Measurements from ENCODE around the gene STAT4. TPM values are rescaled to one million over a fixed set of nuclear protein-coding genes. Genes with fewer than 3 reads are reported as not detected.

STAT4 gene
- total RNA-seq, 1 experiment from 2014 or later: 0.33 TPM

DNA sequence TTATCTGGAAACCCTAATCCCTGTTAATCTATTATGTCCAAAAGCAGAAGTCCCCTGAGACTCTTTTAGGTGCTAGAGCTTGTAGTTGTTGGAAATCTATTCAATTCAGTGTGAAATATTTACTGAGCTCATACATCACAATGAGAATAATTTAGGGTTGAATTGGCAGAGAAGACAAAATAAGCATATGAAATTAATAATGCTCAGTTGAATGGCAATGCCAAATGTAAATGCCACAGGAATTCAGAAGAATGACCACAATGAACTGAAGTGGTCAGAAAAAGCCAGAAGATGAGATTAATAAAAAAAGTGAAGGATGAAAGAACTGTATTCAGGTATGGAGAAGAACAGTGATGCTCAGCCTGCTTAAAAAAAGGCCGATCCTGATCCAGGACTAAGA, 8.0 kb upstream of the STAT4 start:
- H3K4me3 Mint-ChIP-seq: no peak overlapping the region
- Histone ChIP-seq H3K4ac (ENCODE audit: low read depth, low read length) (no peak overlapping the region), H3K9me3 (ENCODE audit: control insufficient read depth, low read depth, low read length) (no peaks in the 10 kb centered on the region), H3K79me1 (ENCODE audit: insufficient read depth, low read depth, low read length, poor library complexity, severe bottlenecking) (no peaks in the 10 kb centered on the region), H3K23me2 (ENCODE audit: insufficient read length, low read depth, low read length, poor library complexity, severe bottlenecking) (no peaks in the 10 kb centered on the region), H4K20me1 (ENCODE audit: control insufficient read depth, insufficient read depth, insufficient read length) (no peaks in the 10 kb centered on the region), H3K79me2 (ENCODE audit: insufficient read depth, low read length) (no peaks in the 10 kb centered on the region), H3K23ac (ENCODE audit: insufficient read length, low read depth, low read length) (no peak overlapping the region), H3T11ph (ENCODE audit: low read length) (no peak overlapping the region), H4K8ac (replicated peaks; ENCODE audit: insufficient read length, low read depth, low read length) (no peak overlapping the region), H3K4me2 (ENCODE audit: insufficient read depth, insufficient read length, low read length) (no peak overlapping the region), H2AK5ac (ENCODE audit: insufficient read length, low read length) (no peak overlapping the region), H2BK5ac (ENCODE audit: insufficient read length, low read length) (no peak overlapping the region), H3K18ac (ENCODE audit: insufficient read length, low read depth, low read length) (no peak overlapping the region), H3K27ac (ENCODE audit: insufficient read length, low read depth, low read length) (no peak overlapping the region), H2AFZ (ENCODE audit: low read length) (no peak overlapping the region), H3K27me3 (ENCODE audit: insufficient read depth, low read length) (no peaks in the 10 kb centered on the region), H4K5ac (ENCODE audit: insufficient read length, low read depth, low read length) (no peak overlapping the region), H3K56ac (ENCODE audit: insufficient read length, low read depth, low read length) (no peak overlapping the region), H3K14ac (ENCODE audit: insufficient read depth, low read length) (no peak overlapping the region), H3K9ac (ENCODE audit: extremely low read depth, insufficient read length, low read length) (no peak overlapping the region), H2BK12ac (ENCODE audit: insufficient read length, low read depth, low read length) (no peak overlapping the region), H2BK20ac (ENCODE audit: low read depth, low read length, poor library complexity, severe bottlenecking) (no peak overlapping the region), H2BK15ac (ENCODE audit: low read depth, low read length) (no peak overlapping the region), H2BK120ac (ENCODE audit: low read depth, low read length, poor library complexity, severe bottlenecking) (no peak overlapping the region), H3K4me1 (ENCODE audit: insufficient read depth, low read length) (no peaks in the 10 kb centered on the region), H4K91ac (ENCODE audit: insufficient read length, low read depth, low read length) (no peak overlapping the region)
- H3K36me3 Mint-ChIP-seq (ENCODE audit: insufficient read depth in 1 of 3, low read depth in 3 of 3): no peaks in the 10 kb centered on the region
- H3K4me1 Mint-ChIP-seq: no peaks in the 10 kb centered on the region
- no CpG with 5 or more reads among the region's 1 CpG for WGBS (ENCODE audit: extremely low coverage, insufficient read length, low lambda C conversion rate)
- H3K27ac Mint-ChIP-seq: no peak overlapping the region
- H3K9me3 Mint-ChIP-seq: no peaks in the 10 kb centered on the region
- TF ChIP-seq, protein P1, sequence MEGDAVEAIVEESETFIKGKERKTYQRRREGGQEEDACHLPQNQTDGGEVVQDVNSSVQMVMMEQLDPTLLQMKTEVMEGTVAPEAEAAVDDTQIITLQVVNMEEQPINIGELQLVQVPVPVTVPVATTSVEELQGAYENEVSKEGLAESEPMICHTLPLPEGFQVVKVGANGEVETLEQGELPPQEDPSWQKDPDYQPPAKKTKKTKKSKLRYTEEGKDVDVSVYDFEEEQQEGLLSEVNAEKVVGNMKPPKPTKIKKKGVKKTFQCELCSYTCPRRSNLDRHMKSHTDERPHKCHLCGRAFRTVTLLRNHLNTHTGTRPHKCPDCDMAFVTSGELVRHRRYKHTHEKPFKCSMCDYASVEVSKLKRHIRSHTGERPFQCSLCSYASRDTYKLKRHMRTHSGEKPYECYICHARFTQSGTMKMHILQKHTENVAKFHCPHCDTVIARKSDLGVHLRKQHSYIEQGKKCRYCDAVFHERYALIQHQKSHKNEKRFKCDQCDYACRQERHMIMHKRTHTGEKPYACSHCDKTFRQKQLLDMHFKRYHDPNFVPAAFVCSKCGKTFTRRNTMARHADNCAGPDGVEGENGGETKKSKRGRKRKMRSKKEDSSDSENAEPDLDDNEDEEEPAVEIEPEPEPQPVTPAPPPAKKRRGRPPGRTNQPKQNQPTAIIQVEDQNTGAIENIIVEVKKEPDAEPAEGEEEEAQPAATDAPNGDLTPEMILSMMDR (conservative IDR thresholded peaks at IDR 0.05): no peak
- no peaks in the 10 kb centered on the region; the same call in 1 of the 2 replicates for H3K27me3 Mint-ChIP-seq (ENCODE audit: low read depth)
- DNase-seq: no peak
